ENCODE measurements around the gene NCOA4.

NCOA4 gene

DNA sequence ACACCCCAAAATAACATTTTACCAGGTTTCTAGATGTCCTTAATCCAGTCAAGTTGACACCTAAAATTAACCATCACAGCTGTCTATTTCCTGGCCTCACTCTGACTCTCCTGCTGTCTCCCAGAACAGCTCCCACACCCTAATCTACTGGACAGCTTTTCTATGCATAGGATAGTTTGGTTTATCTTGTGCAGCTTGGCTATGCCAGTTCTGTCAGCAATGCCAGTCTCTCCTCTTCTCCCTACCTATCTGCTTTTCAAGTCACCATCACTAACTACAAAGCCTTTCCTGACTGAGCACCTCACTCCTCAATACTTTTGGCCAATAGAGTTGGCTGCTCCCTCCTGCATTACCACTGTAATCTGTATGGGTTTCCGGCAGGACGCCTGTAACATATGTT is 5.0 kb downstream of the NCOA4 start (continued):
- TF ChIP-seq ZNF518A (tag by site-specific recombination; conservative IDR thresholded peaks at IDR 0.05; ENCODE audit: low read depth), result no peak
- TF ChIP-seq, protein P1, sequence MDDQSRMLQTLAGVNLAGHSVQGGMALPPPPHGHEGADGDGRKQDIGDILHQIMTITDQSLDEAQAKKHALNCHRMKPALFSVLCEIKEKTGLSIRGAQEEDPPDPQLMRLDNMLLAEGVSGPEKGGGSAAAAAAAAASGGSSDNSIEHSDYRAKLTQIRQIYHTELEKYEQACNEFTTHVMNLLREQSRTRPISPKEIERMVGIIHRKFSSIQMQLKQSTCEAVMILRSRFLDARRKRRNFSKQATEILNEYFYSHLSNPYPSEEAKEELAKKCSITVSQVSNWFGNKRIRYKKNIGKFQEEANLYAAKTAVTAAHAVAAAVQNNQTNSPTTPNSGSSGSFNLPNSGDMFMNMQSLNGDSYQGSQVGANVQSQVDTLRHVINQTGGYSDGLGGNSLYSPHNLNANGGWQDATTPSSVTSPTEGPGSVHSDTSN (CRISPR knock-in tag; IDR thresholded peaks at IDR 0.05), result no peak
- TF ChIP-seq, protein P2, sequence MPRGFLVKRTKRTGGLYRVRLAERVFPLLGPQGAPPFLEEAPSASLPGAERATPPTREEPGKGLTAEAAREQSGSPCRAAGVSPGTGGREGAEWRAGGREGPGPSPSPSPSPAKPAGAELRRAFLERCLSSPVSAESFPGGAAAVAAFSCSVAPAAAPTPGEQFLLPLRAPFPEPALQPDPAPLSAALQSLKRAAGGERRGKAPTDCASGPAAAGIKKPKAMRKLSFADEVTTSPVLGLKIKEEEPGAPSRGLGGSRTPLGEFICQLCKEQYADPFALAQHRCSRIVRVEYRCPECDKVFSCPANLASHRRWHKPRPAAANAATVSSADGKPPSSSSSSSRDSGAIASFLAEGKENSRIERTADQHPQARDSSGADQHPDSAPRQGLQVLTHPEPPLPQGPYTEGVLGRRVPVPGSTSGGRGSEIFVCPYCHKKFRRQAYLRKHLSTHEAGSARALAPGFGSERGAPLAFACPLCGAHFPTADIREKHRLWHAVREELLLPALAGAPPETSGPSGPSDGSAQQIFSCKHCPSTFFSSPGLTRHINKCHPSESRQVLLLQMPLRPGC (tag by site-specific recombination; IDR thresholded peaks at IDR 0.05), result no peak

DNA sequence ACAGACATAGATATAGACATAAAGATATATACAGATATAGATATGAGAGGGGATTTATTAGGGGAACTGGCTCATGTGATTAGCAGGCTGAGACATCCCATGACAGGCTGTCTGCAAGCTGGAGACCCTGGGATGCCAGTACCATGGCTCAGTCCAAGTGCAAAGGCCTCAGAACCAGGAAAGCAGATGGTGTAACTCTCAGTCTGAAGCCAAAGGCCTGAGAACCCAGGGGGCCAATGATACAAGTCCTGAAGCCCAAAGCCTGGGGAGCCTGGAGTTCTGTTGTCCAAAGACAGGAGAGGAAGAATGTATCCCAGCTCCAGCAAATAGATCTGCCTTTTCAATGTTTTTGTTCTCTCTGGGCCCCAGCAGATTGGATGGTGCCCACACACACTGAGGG is 5.5 kb downstream of the NCOA4 start:
- Histone ChIP-seq H3K4me3 (ENCODE audit: low read depth, low read length) (no peak overlapping the region), H3K9me3 (ENCODE audit: control insufficient read depth, insufficient read depth, low read depth, low read length) (no peaks in the 10 kb centered on the region), H3K4me1 (ENCODE audit: control insufficient read depth, insufficient read depth, low read length) (peaks cover 26% of the 10 kb centered on the region), H3K36me3 (ENCODE audit: control insufficient read depth in 2 of 2, insufficient read depth in 1 of 2, low read length in 2 of 2) (peaks cover 0 to 25% of the 10 kb centered on the region in 2 experiments; a peak in 1 of 3 replicates), H3K27ac (ENCODE audit: extremely low read depth, low read depth, low read length) (no peak overlapping the region)
- POLR2A ChIA-PET, result no interaction called here
- TF ChIP-seq, protein P3, sequence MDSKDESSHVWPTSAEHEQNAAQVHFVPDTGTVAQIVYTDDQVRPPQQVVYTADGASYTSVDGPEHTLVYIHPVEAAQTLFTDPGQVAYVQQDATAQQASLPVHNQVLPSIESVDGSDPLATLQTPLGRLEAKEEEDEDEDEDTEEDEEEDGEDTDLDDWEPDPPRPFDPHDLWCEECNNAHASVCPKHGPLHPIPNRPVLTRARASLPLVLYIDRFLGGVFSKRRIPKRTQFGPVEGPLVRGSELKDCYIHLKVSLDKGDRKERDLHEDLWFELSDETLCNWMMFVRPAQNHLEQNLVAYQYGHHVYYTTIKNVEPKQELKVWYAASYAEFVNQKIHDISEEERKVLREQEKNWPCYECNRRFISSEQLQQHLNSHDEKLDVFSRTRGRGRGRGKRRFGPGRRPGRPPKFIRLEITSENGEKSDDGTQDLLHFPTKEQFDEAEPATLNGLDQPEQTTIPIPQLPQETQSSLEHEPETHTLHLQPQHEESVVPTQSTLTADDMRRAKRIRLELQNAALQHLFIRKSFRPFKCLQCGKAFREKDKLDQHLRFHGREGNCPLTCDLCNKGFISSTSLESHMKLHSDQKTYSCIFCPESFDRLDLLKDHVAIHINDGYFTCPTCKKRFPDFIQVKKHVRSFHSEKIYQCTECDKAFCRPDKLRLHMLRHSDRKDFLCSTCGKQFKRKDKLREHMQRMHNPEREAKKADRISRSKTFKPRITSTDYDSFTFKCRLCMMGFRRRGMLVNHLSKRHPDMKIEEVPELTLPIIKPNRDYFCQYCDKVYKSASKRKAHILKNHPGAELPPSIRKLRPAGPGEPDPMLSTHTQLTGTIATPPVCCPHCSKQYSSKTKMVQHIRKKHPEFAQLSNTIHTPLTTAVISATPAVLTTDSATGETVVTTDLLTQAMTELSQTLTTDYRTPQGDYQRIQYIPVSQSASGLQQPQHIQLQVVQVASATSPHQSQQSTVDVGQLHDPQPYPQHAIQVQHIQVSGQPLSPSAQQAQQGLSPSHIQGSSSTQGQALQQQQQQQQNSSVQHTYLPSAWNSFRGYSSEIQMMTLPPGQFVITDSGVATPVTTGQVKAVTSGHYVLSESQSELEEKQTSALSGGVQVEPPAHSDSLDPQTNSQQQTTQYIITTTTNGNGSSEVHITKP (tag by site-specific recombination; IDR thresholded peaks at IDR 0.05), result peak; percentile 38; the same call in 1 of the 2 replicates
- TF ChIP-seq ZNF600 (tag by site-specific recombination; IDR thresholded peaks at IDR 0.05) (no peak), ZIC2 (tag by site-specific recombination; IDR thresholded peaks at IDR 0.05) (peak; percentile 19; the same call in 1 of the 2 replicates), MYNN (tag by site-specific recombination; IDR thresholded peaks at IDR 0.05; ENCODE audit: borderline replicate concordance) (no peak), GLIS1 (tag by site-specific recombination; IDR thresholded peaks at IDR 0.05) (peak; percentile 35; the same call in 1 of the 2 replicates)
- CTCF ChIA-PET, result no interaction called here

DNA sequence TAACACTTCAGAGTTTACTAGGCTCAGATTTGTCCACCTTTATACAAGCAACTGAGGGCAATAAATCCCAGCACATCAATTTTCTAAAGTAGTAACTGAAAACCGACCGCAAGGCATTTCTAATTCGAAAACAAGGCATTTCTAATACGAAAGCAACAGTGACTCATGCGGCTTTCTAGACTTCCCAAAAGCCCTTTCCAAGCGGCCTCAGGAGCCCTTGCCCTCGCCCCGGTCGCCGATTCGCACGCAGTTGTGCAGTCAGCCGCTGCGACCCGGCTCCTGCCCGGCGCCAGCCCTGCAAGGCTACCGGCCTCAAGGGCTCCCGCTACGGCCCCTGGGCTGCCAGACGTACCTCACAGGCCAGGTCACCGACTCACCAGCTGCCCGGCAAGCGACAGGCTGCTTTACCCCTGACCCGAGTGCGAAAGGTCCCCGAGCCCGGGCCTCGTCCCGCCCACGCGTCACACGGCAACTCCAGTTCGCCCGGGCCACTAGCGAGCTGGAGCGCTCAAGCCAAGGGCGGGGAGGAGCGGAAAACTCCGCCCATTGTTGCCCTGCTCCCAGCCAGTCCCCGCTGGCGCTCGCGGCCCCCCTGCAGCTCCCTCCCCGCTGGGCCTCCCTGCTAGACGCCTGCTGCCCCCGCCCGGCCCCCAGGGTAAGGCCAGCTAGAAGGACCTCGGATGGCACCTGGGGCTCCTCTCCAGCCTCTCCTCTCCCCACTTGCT is 7.3 kb downstream of the NCOA4 start:
- H3K4me1 ChIP-seq (ENCODE audit: control insufficient read depth, insufficient read depth, low read length), result peaks cover 19% of the 10 kb centered on the region; the same call in 1 of the 2 replicates
- peak overlapping the region; percentile 60 for H3K4me3 ChIP-seq (ENCODE audit: low read depth, low read length)
- no peaks in the 10 kb centered on the region for H3K9me3 ChIP-seq (ENCODE audit: control insufficient read depth, insufficient read depth, low read depth, low read length)
- H3K36me3 ChIP-seq (ENCODE audit: control insufficient read depth in 2 of 2, insufficient read depth in 1 of 2, low read length in 2 of 2), result peaks cover 0 to 28% of the 10 kb centered on the region in 2 experiments; a peak in 1 of 3 replicates
- POLR2A ChIA-PET, result interaction anchor here (0.7 to 1.3 kb wide), 5 partner anchors 16 to 83 kb away, joined by 3 to 6 read pairs (median 5); partner anchors contain the start of gene TIMM23
- peak overlapping the region; percentile 55 for H3K27ac ChIP-seq (ENCODE audit: extremely low read depth, low read depth, low read length)
- CTCF ChIA-PET, result interaction anchor here (0.6 to 1.6 kb wide), 5 partner anchors 19 to 773 kb away, joined by 3 to 5 read pairs (median 4); no protein-coding TSS in a partner anchor
- TF ChIP-seq, protein P4, sequence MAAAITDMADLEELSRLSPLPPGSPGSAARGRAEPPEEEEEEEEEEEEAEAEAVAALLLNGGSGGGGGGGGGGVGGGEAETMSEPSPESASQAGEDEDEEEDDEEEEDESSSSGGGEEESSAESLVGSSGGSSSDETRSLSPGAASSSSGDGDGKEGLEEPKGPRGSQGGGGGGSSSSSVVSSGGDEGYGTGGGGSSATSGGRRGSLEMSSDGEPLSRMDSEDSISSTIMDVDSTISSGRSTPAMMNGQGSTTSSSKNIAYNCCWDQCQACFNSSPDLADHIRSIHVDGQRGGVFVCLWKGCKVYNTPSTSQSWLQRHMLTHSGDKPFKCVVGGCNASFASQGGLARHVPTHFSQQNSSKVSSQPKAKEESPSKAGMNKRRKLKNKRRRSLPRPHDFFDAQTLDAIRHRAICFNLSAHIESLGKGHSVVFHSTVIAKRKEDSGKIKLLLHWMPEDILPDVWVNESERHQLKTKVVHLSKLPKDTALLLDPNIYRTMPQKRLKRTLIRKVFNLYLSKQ (tag by site-specific recombination; IDR thresholded peaks at IDR 0.05; ENCODE audit: borderline replicate concordance), result no peak
- TF ChIP-seq ZNF843 (tag by site-specific recombination; IDR thresholded peaks at IDR 0.05) (peak; percentile 38; the same call in 1 of the 2 replicates), KLF1 (tag by site-specific recombination; IDR thresholded peaks at IDR 0.05) (peak; percentile 83), ZNF19 (tag by site-specific recombination; IDR thresholded peaks at IDR 0.05; ENCODE audit: low read depth) (no peak)
- TF ChIP-seq, protein P5, sequence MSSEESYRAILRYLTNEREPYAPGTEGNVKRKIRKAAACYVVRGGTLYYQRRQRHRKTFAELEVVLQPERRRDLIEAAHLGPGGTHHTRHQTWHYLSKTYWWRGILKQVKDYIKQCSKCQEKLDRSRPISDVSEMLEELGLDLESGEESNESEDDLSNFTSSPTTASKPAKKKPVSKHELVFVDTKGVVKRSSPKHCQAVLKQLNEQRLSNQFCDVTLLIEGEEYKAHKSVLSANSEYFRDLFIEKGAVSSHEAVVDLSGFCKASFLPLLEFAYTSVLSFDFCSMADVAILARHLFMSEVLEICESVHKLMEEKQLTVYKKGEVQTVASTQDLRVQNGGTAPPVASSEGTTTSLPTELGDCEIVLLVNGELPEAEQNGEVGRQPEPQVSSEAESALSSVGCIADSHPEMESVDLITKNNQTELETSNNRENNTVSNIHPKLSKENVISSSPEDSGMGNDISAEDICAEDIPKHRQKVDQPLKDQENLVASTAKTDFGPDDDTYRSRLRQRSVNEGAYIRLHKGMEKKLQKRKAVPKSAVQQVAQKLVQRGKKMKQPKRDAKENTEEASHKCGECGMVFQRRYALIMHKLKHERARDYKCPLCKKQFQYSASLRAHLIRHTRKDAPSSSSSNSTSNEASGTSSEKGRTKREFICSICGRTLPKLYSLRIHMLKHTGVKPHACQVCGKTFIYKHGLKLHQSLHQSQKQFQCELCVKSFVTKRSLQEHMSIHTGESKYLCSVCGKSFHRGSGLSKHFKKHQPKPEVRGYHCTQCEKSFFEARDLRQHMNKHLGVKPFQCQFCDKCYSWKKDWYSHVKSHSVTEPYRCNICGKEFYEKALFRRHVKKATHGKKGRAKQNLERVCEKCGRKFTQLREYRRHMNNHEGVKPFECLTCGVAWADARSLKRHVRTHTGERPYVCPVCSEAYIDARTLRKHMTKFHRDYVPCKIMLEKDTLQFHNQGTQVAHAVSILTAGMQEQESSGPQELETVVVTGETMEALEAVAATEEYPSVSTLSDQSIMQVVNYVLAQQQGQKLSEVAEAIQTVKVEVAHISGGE (tag by site-specific recombination; conservative IDR thresholded peaks at IDR 0.05; ENCODE audit: low read depth), result no peak
